HG03439 (cell line): ENCODE measurements around the gene SMIM27.
A peak's percentile ranks its signal among the peaks of the same experiment; 100 is the strongest.

Experiments used
- ATAC-seq: cut with Tn5 transposase; IDR thresholded peaks from one replicate; pipeline ENCODE4 v1.9.1; 2021; ENCODE audit warnings: mild to moderate bottlenecking, moderate library complexity; ENCODE audit not compliant: unreplicated experiment

The SMIM27 gene

DNA sequence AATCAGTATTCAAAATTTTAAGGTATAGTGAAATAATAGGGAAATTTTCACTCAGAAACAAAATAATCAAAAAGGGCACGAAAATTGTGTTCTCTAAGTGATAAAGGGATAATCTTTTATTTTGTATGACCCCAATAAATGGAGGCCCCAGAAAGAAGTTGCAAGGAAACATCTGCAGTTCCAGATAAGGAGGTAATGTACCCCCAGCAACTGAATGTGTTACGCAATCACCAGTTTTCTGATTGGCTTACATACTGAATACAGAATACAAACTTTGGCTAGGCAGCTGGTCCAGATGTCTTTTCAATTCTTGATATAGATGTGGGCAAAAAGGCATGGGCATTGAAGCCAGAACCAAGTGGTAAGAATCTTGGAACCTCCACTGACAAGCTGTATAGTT lies 2.0 kb downstream of the SMIM27 start:
- no peak for ATAC-seq

DNA sequence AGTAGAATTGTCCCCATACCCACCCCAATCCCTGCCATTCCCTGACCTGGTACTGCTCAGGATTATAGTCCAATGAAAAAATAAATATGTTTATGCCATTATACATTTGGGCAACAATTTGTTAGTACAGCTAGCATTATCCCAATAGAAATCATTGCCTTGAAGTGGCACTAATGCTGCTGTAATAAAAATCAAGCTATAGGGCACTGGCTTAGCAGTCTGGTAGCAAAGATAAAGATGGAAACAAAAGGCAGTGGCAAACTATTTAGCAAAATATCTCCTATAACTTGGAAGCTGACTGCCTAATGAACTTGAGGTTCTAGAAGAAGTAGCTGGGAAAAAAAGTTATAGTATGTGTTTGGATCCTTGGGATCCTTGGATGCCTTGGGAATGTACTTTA lies 2.5 kb downstream of the SMIM27 start:
- ATAC-seq, result no peak

GRCh38 chr9:32558408-32558934 lies 6.3 kb downstream of the SMIM27 start:
- no peak for ATAC-seq

GRCh38 chr9:32565967-32566366 lies 13.8 kb downstream of the SMIM27 start:
- ATAC-seq, result no peak

- ATAC-seq, result no peak
Observed at GRCh38 chr9:32566770-32567169, 14.6 kb downstream of the SMIM27 start.

DNA sequence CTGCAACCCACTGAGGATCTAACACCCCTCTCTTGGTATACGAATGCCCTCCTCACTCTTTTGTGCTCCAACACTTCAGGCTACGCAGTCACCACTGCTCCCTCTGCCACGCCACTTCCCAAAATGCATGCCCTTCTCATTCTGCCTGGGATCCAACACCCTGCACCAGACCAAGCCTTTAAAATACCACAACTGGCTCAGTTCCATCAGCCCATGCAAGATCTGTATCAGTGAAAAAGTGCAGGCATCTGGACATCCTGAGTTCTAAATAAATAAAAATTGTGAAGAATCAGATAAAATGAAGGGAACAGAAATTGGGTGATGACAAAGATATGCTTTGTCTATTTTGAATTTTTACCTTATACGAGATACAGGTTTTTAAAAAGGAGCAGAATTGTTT lies 18.1 kb downstream of the SMIM27 start:
- ATAC-seq, result no peak

- peak; percentile 87 for ATAC-seq
Observed at GRCh38 chr9:32571969-32572899, 20.1 kb downstream of the SMIM27 start.

DNA sequence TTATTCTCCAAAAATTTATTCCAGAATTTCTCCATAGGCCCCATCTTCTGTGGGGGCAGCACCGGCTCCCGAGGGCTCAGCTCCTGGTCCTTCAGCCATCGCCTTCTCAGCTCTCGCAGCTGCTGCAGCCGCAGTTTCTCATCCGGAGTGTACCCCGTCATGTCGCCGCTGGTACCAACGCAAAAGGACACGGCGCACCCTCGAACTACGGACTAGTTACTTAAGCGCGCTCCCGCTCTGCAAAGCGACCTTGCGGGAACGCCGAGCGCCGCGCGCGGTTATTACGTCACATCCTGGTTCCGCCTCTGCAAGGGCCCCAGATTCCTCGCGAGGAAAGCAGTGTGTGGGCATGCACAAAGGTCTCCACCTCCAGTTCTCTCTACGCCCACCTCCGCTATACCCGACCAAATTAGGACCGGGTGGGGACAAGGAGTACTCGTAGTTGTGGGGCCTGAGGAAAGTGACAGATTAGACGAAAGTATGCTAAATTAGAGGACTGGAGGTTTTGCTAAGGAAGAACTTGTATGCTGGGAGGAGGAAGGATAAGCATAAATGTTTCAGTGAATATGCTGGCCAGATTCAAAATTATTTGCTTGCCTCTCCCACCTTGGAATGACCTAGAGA lies 20.9 kb downstream of the SMIM27 start, which contains the start of gene NDUFB6:
Gene NDUFB6 (minus strand): TSS at position 260 of the 624 bp plus-strand sequence. CDS start 99 bp downstream, at position 161.
- ATAC-seq, result peak; percentile 88

DNA sequence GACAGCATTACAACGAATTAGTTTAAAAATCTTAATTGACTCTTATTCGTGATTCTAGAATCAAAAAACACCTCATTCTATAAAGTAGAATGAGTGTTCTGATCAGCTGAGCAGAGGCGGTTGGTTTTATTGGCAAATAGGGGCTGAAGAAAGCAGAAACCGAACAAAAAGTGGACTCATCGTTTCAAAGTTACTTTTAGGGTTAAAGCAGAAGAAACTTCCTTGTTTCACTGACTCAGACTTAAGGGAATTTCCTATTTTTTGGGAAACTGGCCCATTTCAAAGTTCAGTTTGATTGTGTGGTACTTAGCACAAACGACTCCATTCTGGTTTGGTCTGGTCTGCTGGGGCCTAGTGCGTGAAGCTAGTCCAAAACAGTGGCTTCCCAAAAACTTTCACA lies 21.7 kb downstream of the SMIM27 start:
- no peak for ATAC-seq

- no peak for ATAC-seq
Observed at GRCh38 chr9:32574858-32575257, 22.7 kb downstream of the SMIM27 start.

DNA sequence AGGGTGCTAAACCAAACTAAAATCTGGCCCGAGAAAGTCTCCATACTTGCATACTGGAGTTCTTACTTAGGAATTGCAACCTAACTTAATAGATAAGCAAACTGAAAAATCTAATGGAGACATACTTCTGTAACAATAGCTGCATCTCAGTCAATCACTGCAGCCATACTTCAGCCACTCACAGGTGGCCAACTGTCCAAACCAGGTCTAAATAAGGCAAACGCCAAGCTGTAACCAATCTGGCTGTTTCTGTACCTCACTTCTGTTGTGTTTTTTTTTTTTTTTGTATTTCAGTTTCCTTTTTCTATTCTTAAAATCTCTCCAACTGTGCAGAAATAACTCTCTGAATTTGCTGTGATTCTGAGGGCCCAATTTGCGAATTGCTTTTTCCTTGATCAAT lies 25.2 kb downstream of the SMIM27 start:
- ATAC-seq, result no peak

DNA sequence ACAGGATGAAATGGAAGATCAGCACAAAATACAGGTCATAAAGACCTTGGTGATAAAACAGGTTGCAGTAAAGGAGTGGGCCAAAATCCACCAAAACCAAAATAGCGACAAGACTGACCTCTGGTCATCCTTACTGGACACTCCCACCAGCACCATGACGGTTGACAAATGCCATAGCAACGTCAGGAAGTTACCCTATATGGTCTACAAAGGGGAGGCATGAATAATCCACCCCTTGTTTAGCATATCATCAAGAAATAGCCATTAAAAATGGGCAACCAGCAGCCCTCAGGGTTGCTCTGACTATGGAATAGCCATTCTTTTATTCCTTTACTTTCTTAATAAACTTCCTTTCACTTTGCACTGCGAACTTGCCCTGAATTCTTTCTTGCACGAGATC lies 26.8 kb downstream of the SMIM27 start:
- no peak for ATAC-seq

DNA sequence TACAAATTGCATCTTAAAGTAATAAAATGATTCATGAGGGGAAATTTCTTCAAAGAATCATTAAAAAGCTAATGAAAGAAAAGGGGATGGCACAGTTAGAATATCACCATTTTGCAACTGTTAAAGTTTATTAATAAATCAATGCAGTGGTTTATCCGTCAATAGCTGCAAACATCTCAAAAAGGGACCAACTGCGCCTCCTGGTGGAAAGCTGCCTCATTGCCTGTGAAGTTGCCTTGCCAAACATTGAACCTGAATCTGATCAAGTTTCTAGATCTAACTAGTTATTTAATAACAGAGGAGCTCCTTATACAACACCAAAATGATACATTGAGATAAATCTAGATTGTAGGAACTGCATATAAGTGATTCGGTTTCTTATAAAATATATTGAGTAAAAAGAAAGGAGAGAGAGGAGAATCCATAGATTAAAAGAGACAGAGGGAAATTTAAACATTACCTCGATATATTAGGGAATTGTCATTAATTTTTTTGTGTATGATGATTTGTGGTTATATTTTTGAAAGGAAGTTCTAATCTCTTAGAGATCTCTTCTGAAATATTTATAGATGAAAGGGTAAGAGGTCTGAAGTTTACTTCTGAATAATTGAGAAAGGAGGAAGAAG lies 27.7 kb downstream of the SMIM27 start:
- no peak for ATAC-seq

DNA sequence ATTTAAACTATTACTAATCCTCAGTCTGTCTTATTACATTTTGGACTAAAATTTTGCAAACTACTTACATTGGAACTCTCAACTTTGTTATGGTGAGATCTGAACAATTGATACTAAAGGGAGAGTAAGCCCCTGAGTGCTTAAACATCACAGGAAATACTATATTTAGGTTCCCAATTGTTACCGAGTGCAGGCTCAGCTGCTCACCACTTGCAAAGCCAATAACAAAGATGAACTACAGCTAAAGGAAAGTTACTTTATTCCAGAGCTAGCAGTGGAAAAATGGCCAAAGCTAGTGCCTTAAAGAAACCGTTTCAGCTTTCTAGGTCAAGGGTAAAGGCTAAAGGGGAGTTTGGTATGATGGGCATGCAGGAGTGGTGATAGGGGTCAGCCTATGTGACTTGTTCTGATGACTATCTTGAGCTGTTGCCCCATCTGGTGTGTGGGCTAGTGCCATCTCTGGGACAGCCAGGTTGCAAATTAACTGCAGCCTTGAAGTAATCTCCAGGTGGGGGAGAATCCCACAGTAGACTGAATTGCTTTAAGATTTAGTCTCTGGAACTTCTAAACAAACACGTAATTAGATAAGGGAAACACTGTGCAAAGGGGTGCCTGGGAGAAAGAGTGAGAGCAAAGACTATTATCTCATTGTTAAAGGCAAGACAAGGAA lies 28.6 kb downstream of the SMIM27 start:
- ATAC-seq, result no peak

GRCh38 chr9:32581512-32582143 lies 29.5 kb downstream of the SMIM27 start:
- ATAC-seq, result no peak

GRCh38 chr9:32584784-32585183 lies 32.7 kb downstream of the SMIM27 start:
- no peak for ATAC-seq

DNA sequence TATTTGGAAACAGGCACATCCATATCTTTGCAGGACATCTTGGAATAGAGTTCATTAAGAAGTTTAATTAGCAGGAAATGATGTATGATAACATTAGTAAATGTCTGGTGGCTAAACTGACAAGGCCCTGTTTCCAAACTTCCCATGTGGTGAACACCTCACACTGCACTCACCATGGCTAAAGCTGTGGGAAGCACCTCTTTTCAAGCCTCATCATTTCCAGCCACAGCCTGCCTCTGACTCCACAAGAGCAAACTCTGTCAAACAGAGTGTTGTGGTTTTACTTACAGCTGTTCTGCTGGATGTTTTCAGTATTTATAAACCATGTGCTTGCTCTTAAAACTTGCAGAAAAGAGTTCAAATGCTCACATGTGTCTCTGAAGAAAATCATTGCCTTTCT lies 35.8 kb downstream of the SMIM27 start:
- ATAC-seq, result no peak

GRCh38 chr9:32589083-32589723 lies 37.1 kb downstream of the SMIM27 start:
- peak; percentile 58 for ATAC-seq

- no peak for ATAC-seq
Observed at GRCh38 chr9:32590476-32590875, 38.3 kb downstream of the SMIM27 start.

- ATAC-seq, result no peak
Observed at GRCh38 chr9:32590898-32591297, 38.8 kb downstream of the SMIM27 start.
